ENCODE measurements around the gene KLHL25. TPM values are rescaled to one million over a fixed set of nuclear protein-coding genes. Genes with fewer than 3 reads are reported as not detected.
A peak's percentile ranks its signal among the peaks of the same experiment; 100 is the strongest.

Gene KLHL25
- total and polyA plus RNA-seq, 2 of the 8 experiments (the other 6 are each of a cell fraction or from before 2014, with no cell fraction given): 16.5 to 22.0 TPM

GRCh38 chr15:85758655-85758978, 36.1 kb downstream of the KLHL25 start:
- H3K18ac ChIP-seq (ENCODE audit: extremely low read depth, low read length): no peak overlapping the region
- H3K56ac ChIP-seq (replicated peaks; ENCODE audit: insufficient read length, low read depth, low read length): no peak overlapping the region
- H2BK12ac ChIP-seq (ENCODE audit: low read depth, low read length): no peak overlapping the region
- ChIA-PET CTCF (ENCODE audit: partially characterized antibody) (interaction anchor here (0.6 to 1.3 kb wide), 2 partner anchors 29 to 736 kb away, joined by 3 read pairs; no protein-coding TSS in a partner anchor), POLR2A (ENCODE audit: partially characterized antibody) (no interaction called here)
- H2BK15ac ChIP-seq (ENCODE audit: low read length): no peak overlapping the region
- H4K91ac ChIP-seq (replicated peaks; ENCODE audit: insufficient read length, low read length): no peak overlapping the region
- H3K9ac ChIP-seq (replicated peaks in 1 of 4; ENCODE audit: extremely low read depth in 1 of 4, low read depth in 3 of 4, low read length in 3 of 4): no peak overlapping the region
- FAIRE-seq (no peak), DNase-seq (ENCODE audit: low read depth in 1 of 2, low spot score in 2 of 2) (no peak)
- no peak overlapping the region for H2AK5ac ChIP-seq (ENCODE audit: low read depth, low read length)
- no peak overlapping the region for H2BK120ac ChIP-seq (replicated peaks; ENCODE audit: low read depth, low read length)
- H3K23ac ChIP-seq (ENCODE audit: insufficient read length): no peak overlapping the region
- peaks cover 2 to 9% of the 10 kb centered on the region in 2 experiments for H4K20me1 ChIP-seq (replicated peaks in 1 of 2; ENCODE audit: control insufficient read depth in 1 of 2, insufficient read depth in 2 of 2, low read length in 2 of 2)
- H3K4me3 ChIP-seq (ENCODE audit: extremely low read depth in 1 of 4, insufficient read depth in 2 of 4, low read depth in 3 of 4, low read length in 4 of 4): no peak overlapping the region
- H3K23me2 ChIP-seq (ENCODE audit: low read depth, low read length): no peaks in the 10 kb centered on the region
- no peaks in the 10 kb centered on the region for H3K27me3 ChIP-seq (replicated peaks in 1 of 4; ENCODE audit: control insufficient read depth in 3 of 4, extremely low read depth in 1 of 4, insufficient read depth in 3 of 4, low read length in 3 of 4)
- no peak overlapping the region for H4K8ac ChIP-seq (ENCODE audit: extremely low read depth, insufficient read depth, low read length)
- no peak overlapping the region for H3K14ac ChIP-seq (ENCODE audit: insufficient read length)
- peaks cover 0 to 12% of the 10 kb centered on the region in 2 experiments; a peak in 1 of 4 replicates for H3K79me2 ChIP-seq (ENCODE audit: control insufficient read depth in 1 of 2, insufficient read depth in 2 of 2, low read length in 2 of 2)
- H2BK20ac ChIP-seq (ENCODE audit: low read length): no peak overlapping the region
- no peak overlapping the region for H4K5ac ChIP-seq (ENCODE audit: insufficient read length, low read depth, low read length)
- H3K27ac ChIP-seq (ENCODE audit: low read depth, low read length): no peak overlapping the region
- 96% methylated on average over 21 of the region's 21 CpGs; no CpG with 5 or more reads in 1 of the 2 experiments for WGBS, 2 experiments (ENCODE audit: extremely low coverage in 1 of 2, insufficient coverage in 1 of 2, insufficient read length in 1 of 2, insufficient replicate concordance in 2 of 2, low coverage in 1 of 2, low lambda C conversion rate in 2 of 2, missing lambda C conversion rate in 1 of 2)
- H3K4ac ChIP-seq (replicated peaks; ENCODE audit: insufficient read length, low read depth, low read length): no peak overlapping the region
- H2BK5ac ChIP-seq (ENCODE audit: low read depth, low read length): peak overlapping the region; percentile 16; the same call in 1 of the 2 replicates
- H3K79me1 ChIP-seq (ENCODE audit: low read depth, low read length): peaks cover 11% of the 10 kb centered on the region
- no peaks in the 10 kb centered on the region; a peak in 2 of 7 replicates for H3K4me1 ChIP-seq (replicated peaks in 1 of 4; ENCODE audit: control insufficient read depth in 3 of 4, insufficient read depth in 4 of 4, low read length in 3 of 4)
- H3K4me2 ChIP-seq (ENCODE audit: insufficient read depth in 1 of 2, low read depth in 2 of 2, low read length in 2 of 2): no peak overlapping the region
- H3K9me3 ChIP-seq (ENCODE audit: insufficient read depth in 2 of 2, low read depth in 1 of 2, low read length in 1 of 2): no peaks in the 10 kb centered on the region
- H2AFZ ChIP-seq (ENCODE audit: low read length): no peak overlapping the region
- H3K36me3 ChIP-seq (ENCODE audit: control insufficient read depth in 2 of 4, insufficient read depth in 4 of 4, low read length in 3 of 4): peaks cover 0 to 5% (median 1%) of the 10 kb centered on the region in 4 experiments; a peak in 4 of 8 replicates
- TF ChIP-seq GTF2F1 (IDR thresholded peaks at IDR 0.05; ENCODE audit: borderline replicate concordance, low read depth, low read length) (no peak), SP4 (IDR thresholded peaks at IDR 0.05; ENCODE audit: low read length) (no peak), EGR1 (IDR thresholded peaks at IDR 0.05; ENCODE audit: borderline replicate concordance, low read depth, low read length) (no peak), POLR2A (IDR thresholded peaks at IDR 0.05; ENCODE audit: control extremely low read depth in 1 of 2, low read depth in 2 of 2, low read length in 2 of 2) (no peak), ATF2 (IDR thresholded peaks at IDR 0.05; ENCODE audit: low read length) (no peak), RBBP5 (IDR thresholded peaks at IDR 0.05; ENCODE audit: borderline replicate concordance, low read depth, low read length) (no peak), ZNF274 (IDR thresholded peaks at IDR 0.05; ENCODE audit: borderline replicate concordance, extremely low read depth, low read length) (no peak), TAF1 (IDR thresholded peaks at IDR 0.05; ENCODE audit: low read depth, low read length) (no peak), CHD2 (IDR thresholded peaks at IDR 0.05; ENCODE audit: low read length) (no peak), SAP30 (IDR thresholded peaks at IDR 0.05; ENCODE audit: insufficient read depth, insufficient replicate concordance, low read length) (no peak), KDM1A (IDR thresholded peaks at IDR 0.05; ENCODE audit: borderline replicate concordance, low read length) (no peak), TBP (IDR thresholded peaks at IDR 0.05; ENCODE audit: low read depth, low read length) (no peak), YY1 (IDR thresholded peaks at IDR 0.05; ENCODE audit: low read depth, low read length) (no peak)
